ENCODE data around the gene TNIK.

- TF ChIP-seq POLR2AphosphoS5 (IDR thresholded peaks at IDR 0.05; ENCODE audit: low read depth, low read length) (no peak), RFX5 (IDR thresholded peaks at IDR 0.05; ENCODE audit: low read length) (no peak), REST (IDR thresholded peaks at IDR 0.05; ENCODE audit: low read depth, low read length) (no peak), CTCF (IDR thresholded peaks at IDR 0.05) (no peak), EP300 (IDR thresholded peaks at IDR 0.05; ENCODE audit: borderline replicate concordance in 1 of 2, low read depth in 1 of 2, low read length in 1 of 2) (no peak)
These were observed 358.1 kb downstream of the TNIK start for GRCh38 chr3:171101982-171102641.
